H9 (cell line): ENCODE results near the gene MS4A14. TPM values are rescaled to one million over a fixed set of nuclear protein-coding genes. Genes with fewer than 3 reads are reported as not detected.

Experiments used
- DNase-seq: peaks from one replicate; pipeline ENCODE4 v3.0.0-alpha.2; 2017
- H2AFZ ChIP-seq: one replicate; pipeline ENCODE4 v1.6.1; 2013; ENCODE audit warnings: mild to moderate bottlenecking, low read length, control low read depth, moderate library complexity
- H2AK5ac ChIP-seq: 2 replicates; pipeline ENCODE4 v1.6.1; 2013; ENCODE audit warnings: low read length, control low read depth, mixed read lengths; ENCODE audit not compliant: insufficient read length
- H2BK120ac ChIP-seq: one replicate; pipeline ENCODE4 v1.6.1; 2013; ENCODE audit warnings: low read depth, mild to moderate bottlenecking, low read length, control low read depth, inconsistent platforms; ENCODE audit not compliant: poor library complexity, severe bottlenecking
- H2BK12ac ChIP-seq: 2 replicates; pipeline ENCODE4 v1.6.1; 2013; ENCODE audit warnings: low read length, control low read depth, mixed read lengths, low read depth; ENCODE audit not compliant: insufficient read length
- H2BK15ac ChIP-seq: 2 replicates; pipeline ENCODE4 v1.6.1; 2013; ENCODE audit warnings: low read depth, low read length, control low read depth
- H2BK20ac ChIP-seq: one replicate; pipeline ENCODE4 v1.6.1; 2013; ENCODE audit warnings: low read depth, mild to moderate bottlenecking, low read length, control low read depth, inconsistent platforms; ENCODE audit not compliant: poor library complexity, severe bottlenecking
- H2BK5ac ChIP-seq: 2 replicates; pipeline ENCODE4 v1.6.1; 2013; ENCODE audit warnings: low read length, control low read depth, mixed read lengths; ENCODE audit not compliant: insufficient read length
- H3K14ac ChIP-seq: 2 replicates; pipeline ENCODE4 v1.6.1; 2013; ENCODE audit warnings: low read length, control low read depth; ENCODE audit not compliant: insufficient read depth
- H3K18ac ChIP-seq: 2 replicates; pipeline ENCODE4 v1.6.1; 2013; ENCODE audit warnings: low read depth, mild to moderate bottlenecking, mixed read lengths, low read length, control low read depth; ENCODE audit not compliant: insufficient read length
- H3K23ac ChIP-seq: 2 replicates; pipeline ENCODE4 v1.6.1; 2013; ENCODE audit warnings: low read length, control low read depth, mixed read lengths, low read depth; ENCODE audit not compliant: insufficient read length
- H3K23me2 ChIP-seq: 2 replicates; pipeline ENCODE4 v1.6.1; 2013; ENCODE audit warnings: low read depth, mild to moderate bottlenecking, mixed read lengths, low read length, control low read depth; ENCODE audit not compliant: insufficient read length, poor library complexity, severe bottlenecking
- H3K27ac ChIP-seq: 2 replicates; pipeline ENCODE4 v1.5.1; 2013; ENCODE audit warnings: low read length, control low read depth, mixed read lengths, low read depth; ENCODE audit not compliant: insufficient read length
- H3K27me3 ChIP-seq: 2 replicates; pipeline ENCODE4 v1.6.1; 2013; ENCODE audit warnings: low read length, control low read depth, inconsistent platforms; ENCODE audit not compliant: insufficient read depth
- H3K4ac ChIP-seq: 2 replicates; pipeline ENCODE4 v1.6.1; 2013; ENCODE audit warnings: low read depth, mild to moderate bottlenecking, control low read depth, inconsistent platforms, low read length, moderate library complexity
- H3K4me1 ChIP-seq: 2 replicates; pipeline ENCODE4 v1.6.1; 2013; ENCODE audit warnings: low read length, control low read depth, inconsistent platforms; ENCODE audit not compliant: insufficient read depth
- H3K4me2 ChIP-seq: 2 replicates; pipeline ENCODE4 v1.6.1; 2013; ENCODE audit warnings: low read length, control low read depth, mixed read lengths; ENCODE audit not compliant: insufficient read length, insufficient read depth
- H3K56ac ChIP-seq: 2 replicates; pipeline ENCODE4 v1.6.1; 2013; ENCODE audit warnings: low read depth, mild to moderate bottlenecking, mixed read lengths, low read length, control low read depth; ENCODE audit not compliant: insufficient read length
- H3K79me1 ChIP-seq: 2 replicates; pipeline ENCODE4 v1.6.1; 2013; ENCODE audit warnings: low read depth, mild to moderate bottlenecking, moderate library complexity, low read length, control low read depth, inconsistent platforms; ENCODE audit not compliant: insufficient read depth, poor library complexity, severe bottlenecking
- H3K79me2 ChIP-seq: 2 replicates; pipeline ENCODE4 v1.6.1; 2013; ENCODE audit warnings: low read length, control low read depth, inconsistent platforms; ENCODE audit not compliant: insufficient read depth
- H3K9ac ChIP-seq: 2 replicates; pipeline ENCODE4 v1.6.1; 2013; ENCODE audit warnings: low read length, control low read depth, mixed read lengths; ENCODE audit not compliant: insufficient read length; ENCODE audit errors: extremely low read depth
- H3K9me3 ChIP-seq: one replicate; pipeline ENCODE4 v1.6.1; 2013; ENCODE audit warnings: low read depth, low read length, inconsistent platforms; ENCODE audit not compliant: control insufficient read depth
- H3T11ph ChIP-seq: one replicate; pipeline ENCODE4 v1.6.1; 2013; ENCODE audit warnings: mild to moderate bottlenecking, low read length, control low read depth, inconsistent platforms
- H4K20me1 ChIP-seq: one replicate; pipeline ENCODE4 v1.6.1; 2013; ENCODE audit not compliant: control insufficient read depth, insufficient read length, insufficient read depth
- H4K5ac ChIP-seq: 2 replicates; pipeline ENCODE4 v1.6.1; 2013; ENCODE audit warnings: low read depth, mild to moderate bottlenecking, mixed read lengths, low read length, control low read depth; ENCODE audit not compliant: insufficient read length
- H4K8ac ChIP-seq: replicated peaks from 2 replicates; pipeline ENCODE4 v1.6.1; 2013; ENCODE audit warnings: low read length, control low read depth, mixed read lengths, low read depth; ENCODE audit not compliant: insufficient read length
- H4K91ac ChIP-seq: 2 replicates; pipeline ENCODE4 v1.6.1; 2013; ENCODE audit warnings: low read depth, mild to moderate bottlenecking, moderate library complexity, mixed read lengths, low read length, control low read depth; ENCODE audit not compliant: insufficient read length
- H3K27ac Mint-ChIP-seq, 3 experiments: 2 replicates in 2 of 3; 3 replicates in 1 of 3; pipeline ENCODE4 v1.8.0; 2020 to 2021; ENCODE audit warnings: mixed read lengths in 3 of 3, mild to moderate bottlenecking in 1 of 3, moderate library complexity in 1 of 3
- H3K27me3 Mint-ChIP-seq: 2 replicates; pipeline ENCODE4 v1.8.0; 2021; ENCODE audit warnings: low read depth, mild to moderate bottlenecking, moderate library complexity, mixed read lengths
- H3K36me3 Mint-ChIP-seq, 3 experiments: 2 replicates in 2 of 3; 3 replicates in 1 of 3; pipeline ENCODE4 v1.8.0; 2020 to 2021; ENCODE audit warnings: low read depth in 3 of 3, mixed read lengths in 3 of 3; ENCODE audit not compliant: insufficient read depth in 1 of 3
- H3K4me1 Mint-ChIP-seq, 2 experiments: 2 replicates each; pipeline ENCODE4 v1.8.0; 2020; ENCODE audit warnings: mixed read lengths in 2 of 2
- H3K4me3 Mint-ChIP-seq, 2 experiments: 2 replicates in 1 of 2; 3 replicates in 1 of 2; pipeline ENCODE4 v1.8.0; 2020 to 2021; ENCODE audit warnings: mild to moderate bottlenecking in 2 of 2, mixed read lengths in 2 of 2, moderate library complexity in 1 of 2
- H3K9me3 Mint-ChIP-seq, 2 experiments: 2 replicates in 1 of 2; 3 replicates in 1 of 2; pipeline ENCODE4 v1.8.0; 2020; ENCODE audit warnings: mild to moderate bottlenecking in 2 of 2, mixed read lengths in 2 of 2, moderate library complexity in 1 of 2
- CTCF ChIP-seq: fragments of 200-600 bp; sonication (generic); conservative IDR thresholded peaks from 3 replicates; pipeline ENCODE4 v1.8.0; 2021; ENCODE audit warnings: antibody characterized with exemption, mild to moderate bottlenecking
- WGBS: extraction: QIAGEN DNeasy Blood & Tissue Kit; methylation state at CpG from one replicate; pipeline ENCODE4 v1.1.7; 2013; ENCODE audit warnings: missing lambda C conversion rate, low lambda C conversion rate, mixed read lengths; ENCODE audit not compliant: insufficient read length; ENCODE audit errors: extremely low coverage; 5-methylcytosine and 5-hydroxymethylcytosine counted together
- total RNA-seq: library from RNA; stranded (reverse); gene quantifications from 2 replicates; pipeline ENCODE4 v1.2.1, GENCODE V29; 2021

MS4A14 gene
- total RNA-seq, 1 experiment from 2014 or later: not detected

- Histone ChIP-seq H4K91ac (no peak overlapping the region), H2BK15ac (no peak overlapping the region), H2BK120ac (no peak overlapping the region), H3K9me3 (no peaks in the 10 kb centered on the region), H3K18ac (no peak overlapping the region), H3K79me1 (no peaks in the 10 kb centered on the region), H4K5ac (no peak overlapping the region), H3K14ac (no peak overlapping the region), H2AK5ac (no peak overlapping the region), H3K23me2 (peaks cover 3% of the 10 kb centered on the region), H3K23ac (no peak overlapping the region), H2BK5ac (no peak overlapping the region), H3K9ac (no peak overlapping the region), H3K79me2 (no peaks in the 10 kb centered on the region), H3K4me2 (no peak overlapping the region), H3K27me3 (no peaks in the 10 kb centered on the region), H3K27ac (no peak overlapping the region), H3T11ph (no peak overlapping the region), H2BK12ac (no peak overlapping the region), H4K8ac (no peak overlapping the region), H3K56ac (no peak overlapping the region), H2BK20ac (no peak overlapping the region), H3K4me1 (no peaks in the 10 kb centered on the region), H4K20me1 (no peaks in the 10 kb centered on the region), H3K4ac (no peak overlapping the region), H2AFZ (no peak overlapping the region)
- no peaks in the 10 kb centered on the region for H3K36me3 Mint-ChIP-seq
- H3K9me3 Mint-ChIP-seq: no peaks in the 10 kb centered on the region
- no peak for TF ChIP-seq CTCF
- H3K27ac Mint-ChIP-seq: no peak overlapping the region
- no peaks in the 10 kb centered on the region; the same call in none of the 2 replicates for H3K27me3 Mint-ChIP-seq
- no peak for DNase-seq
- no CpG with 5 or more reads among the region's 1 CpG for WGBS
- H3K4me3 Mint-ChIP-seq: no peak overlapping the region
- peaks cover 2 to 5% of the 10 kb centered on the region in 2 experiments; a peak in 1 of 4 replicates for H3K4me1 Mint-ChIP-seq
Observed at GRCh38 chr11:60459345-60459744, 63.1 kb downstream of the MS4A14 start.

Other genes starting within 250 kb of the MS4A14 start
- gene MS4A6A, start 213.4 kb upstream of the MS4A14 start, total RNA-seq: not detected in 2 replicates
- 0.42 TPM in 1 of 2 replicates, not detected in the other for gene MS4A4E, start 153.3 kb upstream of the MS4A14 start, total RNA-seq
- gene MS4A4A, start 115.8 kb upstream of the MS4A14 start, total RNA-seq: not detected in 2 replicates
- not detected in 2 replicates for gene MS4A6E, start 69.2 kb upstream of the MS4A14 start, total RNA-seq
- gene MS4A7, start 17.9 kb upstream of the MS4A14 start, total RNA-seq: not detected in 2 replicates
- not detected in 2 replicates for gene MS4A5, start 33.1 kb downstream of the MS4A14 start, total RNA-seq
- not detected in 2 replicates for gene MS4A1, start 59.4 kb downstream of the MS4A14 start, total RNA-seq
- not detected in 2 replicates for gene MS4A12, start 96.3 kb downstream of the MS4A14 start, total RNA-seq
- gene MS4A13, start 118.9 kb downstream of the MS4A14 start, total RNA-seq: not detected in 2 replicates